GM18861 (cell line): ENCODE data around the gene RBM17.
"Not testable (repeated sequence)": the region's sequence is repeated elsewhere in the genome, so short reads cannot be mapped to it uniquely, and the experiment has no call there.

Source experiments
- ATAC-seq: cut with Tn5 transposase; IDR thresholded peaks from one replicate; pipeline ENCODE4 v1.9.1; 2021; ENCODE audit not compliant: unreplicated experiment

Gene RBM17

DNA sequence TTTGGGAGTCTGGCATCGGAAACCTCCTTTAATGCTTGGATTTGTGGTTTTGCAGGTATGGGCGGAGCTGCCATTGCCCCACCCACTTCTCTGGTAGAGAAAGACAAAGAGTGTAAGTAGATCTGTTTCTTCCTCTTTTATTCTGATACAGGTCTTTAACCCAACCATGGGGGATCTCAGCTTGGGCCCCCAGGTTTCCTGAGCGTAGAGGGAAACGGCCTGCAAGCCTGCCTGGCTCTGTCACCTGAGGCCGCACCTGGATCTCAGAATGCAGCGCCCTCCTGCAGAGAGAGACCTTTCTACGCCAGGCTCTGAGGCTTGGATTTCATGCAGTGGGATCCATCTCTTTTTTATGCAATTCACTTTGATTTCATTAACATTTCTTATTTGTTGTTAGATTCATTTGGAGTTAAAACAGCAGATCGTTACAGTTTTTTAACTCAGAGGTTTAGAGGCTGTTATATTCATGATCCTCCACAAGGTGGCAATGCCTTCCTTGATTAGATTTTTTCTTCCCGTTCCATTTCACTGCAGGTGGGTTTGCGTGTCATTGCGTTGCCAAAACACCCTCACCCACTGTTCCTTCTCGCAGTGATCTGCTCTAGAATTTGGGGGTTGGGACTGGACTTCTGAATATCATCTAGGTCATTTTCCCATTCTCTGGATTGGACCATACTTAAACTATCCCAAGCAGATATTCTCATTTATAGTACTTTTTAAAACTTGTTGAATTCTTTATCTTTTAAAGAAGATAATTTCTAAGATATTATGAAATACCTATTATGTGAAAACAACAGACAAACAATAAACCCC, 20.0 kb downstream of the RBM17 start:
- ATAC-seq, result no peak

GRCh38 chr10:6109444-6109775, 20.6 kb downstream of the RBM17 start:
- ATAC-seq, result no peak

GRCh38 chr10:6110136-6110535, 21.3 kb downstream of the RBM17 start:
- no peak for ATAC-seq

DNA sequence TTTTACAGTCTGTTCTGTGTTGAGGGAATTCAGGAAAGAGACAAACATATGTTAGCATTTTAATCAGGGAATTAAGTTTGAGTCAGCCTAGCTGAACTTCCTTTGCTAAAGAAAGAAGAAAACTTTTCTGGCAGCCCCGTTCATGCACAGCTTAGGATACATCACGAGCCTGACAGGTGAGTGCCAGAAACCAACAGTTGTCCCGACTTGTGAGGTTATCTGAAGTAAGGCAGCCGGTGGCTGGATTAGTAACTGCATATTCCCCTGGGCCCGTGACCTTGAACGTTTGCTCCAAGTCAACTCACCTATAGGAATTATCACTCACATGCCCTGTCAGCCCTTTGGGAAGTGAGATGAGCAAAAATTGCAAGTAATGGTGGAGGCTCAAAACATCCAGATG, 24.1 kb downstream of the RBM17 start:
- ATAC-seq, result no peak

DNA sequence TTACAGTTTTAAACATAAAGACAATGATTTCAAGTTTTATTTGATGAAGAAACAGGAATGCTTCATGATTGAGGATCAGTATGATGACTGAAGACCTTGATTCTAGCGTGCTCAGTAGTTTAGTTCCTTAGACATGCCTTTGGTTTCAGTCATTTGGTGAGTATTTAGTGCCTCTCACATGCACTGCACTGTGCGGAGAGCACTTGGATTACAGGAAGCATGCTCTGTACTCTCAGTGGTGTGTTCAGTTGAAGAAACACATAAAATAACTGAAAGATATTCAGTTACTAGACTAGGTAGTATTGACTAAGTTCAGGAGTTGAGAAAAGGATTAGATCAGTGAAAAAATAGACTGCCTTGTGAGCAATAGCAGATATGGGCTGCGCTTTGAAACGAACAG, 25.5 kb downstream of the RBM17 start:
- no peak for ATAC-seq

GRCh38 chr10:6114805-6115341, 26.0 kb downstream of the RBM17 start:
- ATAC-seq, result no peak

DNA sequence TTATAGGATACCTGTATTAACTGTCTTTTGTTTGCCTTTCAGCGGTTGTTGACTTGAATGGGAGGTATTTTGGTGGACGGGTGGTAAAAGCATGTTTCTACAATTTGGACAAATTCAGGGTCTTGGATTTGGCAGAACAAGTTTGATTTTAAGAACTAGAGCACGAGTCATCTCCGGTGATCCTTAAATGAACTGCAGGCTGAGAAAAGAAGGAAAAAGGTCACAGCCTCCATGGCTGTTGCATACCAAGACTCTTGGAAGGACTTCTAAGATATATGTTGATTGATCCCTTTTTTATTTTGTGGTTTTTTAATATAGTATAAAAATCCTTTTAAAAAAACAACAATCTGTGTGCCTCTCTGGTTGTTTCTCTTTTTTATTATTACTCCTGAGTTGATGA, 26.6 kb downstream of the RBM17 start:
- ATAC-seq, result no peak

- ATAC-seq, result no peak
These were observed 27.1 kb downstream of the RBM17 start for GRCh38 chr10:6115824-6116350.

- no peak for ATAC-seq
These were observed 28.0 kb downstream of the RBM17 start for GRCh38 chr10:6116806-6117205.

GRCh38 chr10:6117711-6118110, 28.9 kb downstream of the RBM17 start:
- no peak for ATAC-seq

GRCh38 chr10:6119423-6119822, 30.6 kb downstream of the RBM17 start:
- ATAC-seq, result no peak

GRCh38 chr10:6119962-6120361, 31.1 kb downstream of the RBM17 start:
- no peak for ATAC-seq

DNA sequence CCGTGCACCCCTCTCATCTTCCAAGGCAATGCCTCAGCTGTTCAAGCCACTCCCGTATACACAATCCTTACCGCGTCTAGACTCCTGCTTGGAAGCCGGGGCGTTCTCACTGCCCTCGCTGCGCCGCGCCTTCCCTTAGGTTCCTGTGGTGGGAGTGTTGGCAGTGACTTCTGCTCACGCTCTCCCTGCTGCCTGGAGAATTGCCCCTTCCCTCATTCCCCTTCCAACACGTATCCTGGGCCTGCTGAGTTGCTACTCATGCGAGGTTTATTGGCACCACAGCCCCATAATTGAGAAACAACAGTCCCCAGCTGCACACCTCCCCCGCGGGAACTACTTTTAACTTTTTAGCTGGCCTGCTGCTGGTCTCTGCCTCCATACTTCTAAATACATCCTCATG, 31.9 kb downstream of the RBM17 start:
- ATAC-seq, result no peak

- no peak for ATAC-seq
These were observed 32.3 kb downstream of the RBM17 start for GRCh38 chr10:6121146-6121545.

DNA sequence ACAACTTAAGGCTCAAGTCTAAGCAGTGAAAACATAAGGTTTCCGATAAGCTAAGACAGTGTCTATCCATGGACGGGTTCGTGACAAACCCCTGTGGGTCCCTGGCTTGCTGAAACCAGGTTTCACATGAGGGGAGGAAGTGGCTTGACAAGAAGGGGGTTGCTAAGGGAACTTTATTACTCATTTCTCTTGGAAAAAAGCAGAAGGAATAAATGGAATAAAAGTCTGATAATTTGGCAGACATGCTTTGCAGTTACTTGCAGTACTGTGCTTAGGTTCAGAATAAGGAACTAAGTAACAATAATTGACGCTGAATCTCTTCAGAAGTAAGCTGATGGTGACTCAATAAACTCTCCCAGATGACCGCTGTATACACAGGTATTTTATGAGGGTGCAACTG, 34.7 kb downstream of the RBM17 start:
- no peak for ATAC-seq

DNA sequence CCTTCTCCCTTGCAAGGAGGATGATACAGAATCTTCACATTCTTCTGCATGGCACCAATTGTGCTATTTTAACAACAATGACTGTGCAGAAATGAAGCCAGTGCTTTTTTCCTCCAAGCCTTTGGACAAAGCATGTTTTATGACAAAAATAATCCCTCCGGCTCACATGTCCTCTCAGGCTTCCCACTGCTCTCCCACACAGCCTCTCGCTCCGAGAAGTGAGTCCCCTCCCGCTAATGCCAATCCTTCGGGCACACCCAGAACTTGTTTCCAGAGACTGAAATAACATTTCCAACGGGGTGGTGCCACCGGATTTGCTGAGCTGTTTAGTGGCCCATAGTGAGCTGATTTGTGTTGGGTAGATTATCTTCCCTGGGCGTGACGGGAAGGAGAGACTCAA, 35.8 kb downstream of the RBM17 start:
- ATAC-seq, result no peak

GRCh38 chr10:6127461-6127860, 38.6 kb downstream of the RBM17 start:
- not testable (repeated sequence) for ATAC-seq

DNA sequence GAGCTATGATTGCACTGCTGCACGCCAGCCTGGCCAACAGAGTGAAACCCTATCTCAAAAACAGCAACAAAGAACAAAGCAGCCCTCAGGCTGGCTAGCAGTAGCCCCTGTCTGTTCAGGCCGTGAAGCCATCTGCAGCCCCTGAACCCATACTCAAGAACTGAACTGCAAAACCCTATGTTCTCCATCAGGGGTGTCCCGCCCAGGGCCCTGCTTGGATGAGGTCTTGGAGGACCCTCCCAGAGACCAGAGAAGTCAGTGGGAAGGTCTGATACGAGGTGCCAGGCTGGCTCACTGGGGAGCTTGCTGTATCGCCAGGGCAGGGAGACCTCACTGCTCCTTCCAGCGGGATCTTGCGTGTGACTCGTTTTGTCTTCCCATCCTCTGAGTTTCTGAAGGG, 39.3 kb downstream of the RBM17 start:
- no peak for ATAC-seq

DNA sequence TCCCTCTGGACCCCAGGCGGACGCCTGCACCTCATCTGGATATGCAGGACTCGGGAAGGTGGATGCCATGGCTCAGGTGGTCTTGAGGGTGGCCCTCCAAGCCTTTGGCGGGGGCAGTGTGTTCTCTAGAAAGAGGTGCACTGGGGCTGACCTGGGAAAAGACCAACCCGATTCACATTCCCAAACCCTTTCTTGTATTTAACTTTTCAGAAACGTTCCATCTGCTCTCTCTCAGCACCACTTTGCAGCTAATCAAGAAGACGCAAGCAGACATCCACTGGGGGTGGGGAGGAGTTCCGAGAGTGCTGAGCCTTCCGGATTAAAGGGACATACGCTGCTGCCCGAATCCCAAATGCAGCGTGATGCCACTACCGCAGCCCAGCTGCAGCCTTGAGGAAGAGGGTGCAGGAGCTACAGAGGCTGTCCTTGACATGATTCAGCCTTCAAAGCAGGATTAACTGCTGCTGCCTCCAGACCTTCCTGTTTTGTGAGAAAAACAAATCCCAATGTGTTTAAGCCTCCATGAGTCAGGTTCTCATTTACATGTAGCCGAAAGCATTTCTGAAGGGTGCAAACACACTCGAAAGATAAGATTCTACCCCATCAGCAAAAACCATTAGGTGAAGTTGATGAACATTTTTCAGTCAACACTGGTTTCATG, 39.9 kb downstream of the RBM17 start:
- no peak for ATAC-seq

GRCh38 chr10:6130848-6131470, 42.1 kb downstream of the RBM17 start:
- no peak for ATAC-seq

DNA sequence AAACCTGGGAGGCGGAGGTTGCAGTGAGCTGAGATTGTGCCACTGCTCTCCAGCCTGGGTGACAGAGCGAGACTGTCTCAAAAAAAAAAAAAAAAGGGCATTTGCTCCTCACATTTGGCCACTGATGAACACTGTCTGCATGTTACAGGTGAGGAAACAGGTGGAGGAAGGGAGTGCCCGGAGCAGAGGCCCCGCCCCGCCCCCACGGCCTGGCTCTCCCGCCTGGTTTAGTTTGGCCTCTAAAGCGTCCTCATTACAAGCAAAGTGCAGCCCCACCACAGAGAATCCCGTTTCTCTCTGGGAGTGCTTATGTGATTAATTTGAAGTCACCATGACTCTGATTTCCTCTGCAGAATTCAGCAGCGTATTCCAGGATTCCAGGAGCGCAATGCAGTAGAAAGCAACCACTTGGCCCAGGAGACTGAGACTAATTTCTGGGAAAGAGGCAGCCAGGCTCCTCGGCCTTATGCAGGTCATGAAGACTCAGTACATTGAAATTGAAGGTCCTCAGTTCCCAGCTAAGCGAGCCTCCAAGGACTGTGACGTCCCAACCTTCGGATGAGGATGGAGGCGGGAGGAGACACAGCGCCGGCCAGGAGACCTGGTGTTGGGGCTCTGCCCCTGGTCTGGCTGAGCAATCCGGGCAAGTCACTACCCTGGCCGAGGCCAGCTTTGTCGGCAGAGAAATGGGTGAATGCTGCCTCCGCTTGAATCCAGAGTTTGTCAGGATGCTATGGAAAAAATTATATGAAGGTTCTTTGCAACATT, 44.7 kb downstream of the RBM17 start:
- no peak for ATAC-seq
